Body of pancreas (tissue), 4 donors: ENCODE measurements around the gene PIH1D1. TPM values are rescaled to one million over a fixed set of nuclear protein-coding genes. Genes with fewer than 3 reads are reported as not detected.

ENCODE experiments used
- ATAC-seq: fragments of 150-250 bp; one replicate; pipeline ENCODE4 v1.9.1; 2016
- DNase-seq, 4 donors: peaks; one replicate each; pipeline ENCODE4 v3.0.0-alpha.2; 2019
- H3K27ac ChIP-seq, 4 donors: fragments of 200-600 bp; sonication (generic); 1 replicate in 3 of 4; 2 replicates in 1 of 4; pipeline versions ENCODE4 v1.5.1 to v1.6.1; 2016 to 2019; ENCODE audit warnings: mild to moderate bottlenecking in 1 of 4, mixed read lengths in 1 of 4, moderate library complexity in 1 of 4
- H3K27me3 ChIP-seq, 2 donors: fragments of 200-600 bp; sonication (generic); one replicate each; pipeline ENCODE4 v1.6.0; 2016; ENCODE audit warnings: mild to moderate bottlenecking in 1 of 2
- H3K36me3 ChIP-seq, 2 donors: fragments of 200-600 bp; sonication (generic); replicated peaks in 1 of 2; 2 replicates each; pipeline ENCODE4 v1.5.1; 2016; ENCODE audit warnings: low read depth in 2 of 2; ENCODE audit not compliant: insufficient read depth in 1 of 2
- H3K4me1 ChIP-seq: fragments of 200-600 bp; sonication (generic); one replicate; pipeline ENCODE4 v1.6.0; 2016
- H3K4me3 ChIP-seq, 2 donors: fragments of 200-600 bp; sonication (generic); 1 replicate in 1 of 2; 2 replicates in 1 of 2; pipeline ENCODE4 v1.5.1; 2016 to 2019
- H3K9me3 ChIP-seq, 3 donors: fragments of 200-600 bp; sonication (generic); 1 replicate in 2 of 3; 2 replicates in 1 of 3; pipeline ENCODE4 v1.5.1; 2016
- POLR2A ChIP-seq, 3 donors: fragments of 450-650 bp; IDR thresholded peaks; one replicate each; pipeline ENCODE4 v1.6.1; 2016; ENCODE audit warnings: antibody characterized with exemption in 3 of 3, mild to moderate bottlenecking in 2 of 3
- WGBS, 2 donors: methylation state at CpG; one replicate each; pipeline ENCODE4 v1.1.5; 2017; 5-methylcytosine and 5-hydroxymethylcytosine counted together
- intact Hi-C: fragments of 100-400 bp; cut with DNase I; formaldehyde crosslinking; loops from one replicate; pipeline ENCODE4 v1.15.1; 2023
- total RNA-seq, 2 donors: library from RNA; depleted of rRNA; stranded (reverse); fragments of >200 nt; gene quantifications; one replicate each; pipeline ENCODE4 v1.1.0, GENCODE V29; 2016
- TF ChIP-seq, protein P1 (sequence below), 7 experiments: fragments of 450-650 bp in 4 of 7; fragments of 200-600 bp in 3 of 7; sonication (generic) in 3 of 7; IDR thresholded peaks; one replicate each; pipeline ENCODE4 v1.5.1; 2016 to 2019; ENCODE audit warnings: antibody characterized with exemption in 7 of 7

PIH1D1 gene
- total RNA-seq, 2 donors from 2014 or later: 57.0 to 63.3 TPM

DNA sequence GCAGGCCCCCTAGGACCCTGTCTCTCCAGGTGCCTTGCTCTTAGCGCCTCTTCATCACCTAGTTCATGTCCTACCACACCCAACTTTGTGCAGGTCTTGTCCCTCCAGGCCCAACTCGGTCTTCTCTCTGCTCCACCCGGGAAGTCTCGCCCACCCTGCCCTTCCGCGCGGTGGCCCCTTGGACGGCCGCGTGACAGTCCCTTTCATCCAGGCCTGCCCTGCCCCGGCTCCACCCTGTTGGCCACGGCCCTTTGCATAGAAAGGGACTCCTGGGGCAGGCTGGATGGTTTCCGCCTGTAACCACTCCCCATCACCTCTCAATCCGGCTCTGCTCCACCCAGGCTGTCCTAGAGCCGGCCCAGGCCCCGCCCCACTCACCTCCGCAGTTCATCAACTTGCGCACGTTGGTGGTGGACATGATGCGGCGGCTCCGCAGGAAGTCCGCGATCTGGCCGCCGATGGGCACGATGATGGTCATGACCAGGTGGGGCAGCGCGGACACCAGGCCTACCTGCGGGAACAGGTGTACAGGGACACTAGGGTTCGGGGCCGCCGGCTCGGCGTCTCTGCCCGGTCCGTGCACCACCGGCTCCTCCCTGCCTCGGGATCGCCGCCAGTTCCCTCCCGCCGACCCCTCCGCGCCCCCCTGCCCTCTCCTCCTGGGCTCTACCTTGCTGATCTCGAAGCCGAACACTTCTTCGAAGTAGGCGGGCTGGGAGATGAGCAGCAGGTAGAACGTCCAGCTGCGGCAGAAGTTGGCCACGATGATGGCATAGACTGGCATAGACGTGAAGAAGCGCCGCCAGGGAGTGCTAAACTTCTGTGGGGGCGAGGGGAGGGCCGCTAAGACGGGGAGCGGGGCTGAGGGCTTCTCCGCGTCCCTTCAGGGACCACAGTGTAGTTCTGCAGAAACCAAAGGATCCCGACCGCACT is 19.2 kb downstream of the PIH1D1 start:
- Histone ChIP-seq H3K36me3 (no peaks in the 10 kb centered on the region), H3K4me3 (no peak overlapping the region), H3K27me3 (peaks cover 5 to 70% of the 10 kb centered on the region in 2 donors), H3K27ac (no peak overlapping the region), H3K9me3 (no peaks in the 10 kb centered on the region), H3K4me1 (peaks cover 18% of the 10 kb centered on the region)
- intact Hi-C loops: loop anchor here (10.0 kb wide), 1 partner anchor 208 kb away; no protein-coding TSS in a partner anchor
- DNase-seq (no peak), ATAC-seq (no peak)
- WGBS, 2 donors: 10 to 14% methylated on average over 33 to 59 of the region's 63 CpGs
- no peak for TF ChIP-seq POLR2A (IDR thresholded peaks at IDR 0.05)
- TF ChIP-seq, protein P1, sequence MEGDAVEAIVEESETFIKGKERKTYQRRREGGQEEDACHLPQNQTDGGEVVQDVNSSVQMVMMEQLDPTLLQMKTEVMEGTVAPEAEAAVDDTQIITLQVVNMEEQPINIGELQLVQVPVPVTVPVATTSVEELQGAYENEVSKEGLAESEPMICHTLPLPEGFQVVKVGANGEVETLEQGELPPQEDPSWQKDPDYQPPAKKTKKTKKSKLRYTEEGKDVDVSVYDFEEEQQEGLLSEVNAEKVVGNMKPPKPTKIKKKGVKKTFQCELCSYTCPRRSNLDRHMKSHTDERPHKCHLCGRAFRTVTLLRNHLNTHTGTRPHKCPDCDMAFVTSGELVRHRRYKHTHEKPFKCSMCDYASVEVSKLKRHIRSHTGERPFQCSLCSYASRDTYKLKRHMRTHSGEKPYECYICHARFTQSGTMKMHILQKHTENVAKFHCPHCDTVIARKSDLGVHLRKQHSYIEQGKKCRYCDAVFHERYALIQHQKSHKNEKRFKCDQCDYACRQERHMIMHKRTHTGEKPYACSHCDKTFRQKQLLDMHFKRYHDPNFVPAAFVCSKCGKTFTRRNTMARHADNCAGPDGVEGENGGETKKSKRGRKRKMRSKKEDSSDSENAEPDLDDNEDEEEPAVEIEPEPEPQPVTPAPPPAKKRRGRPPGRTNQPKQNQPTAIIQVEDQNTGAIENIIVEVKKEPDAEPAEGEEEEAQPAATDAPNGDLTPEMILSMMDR (IDR thresholded peaks at IDR 0.05): no peak

DNA sequence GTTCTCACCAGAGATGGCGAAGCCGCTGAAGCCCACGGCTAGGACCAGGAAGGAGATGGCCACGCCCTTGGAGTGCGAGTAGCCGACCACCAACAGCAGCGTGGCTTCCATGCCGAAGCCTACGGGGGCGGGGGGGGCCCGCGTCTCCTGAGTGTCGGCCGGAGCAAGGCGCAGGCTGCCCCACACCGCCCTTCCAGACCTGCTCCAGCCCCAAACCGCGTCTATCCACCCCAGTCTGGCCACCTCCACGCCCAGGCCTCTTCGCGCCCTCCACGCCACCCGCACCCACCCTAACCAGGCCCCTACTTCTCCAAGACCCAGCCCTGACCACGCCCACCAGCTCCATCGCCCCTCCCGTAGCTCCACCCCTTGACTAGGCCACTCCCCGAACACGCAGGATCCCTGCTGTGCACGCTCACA is 20.3 kb downstream of the PIH1D1 start:
- Histone ChIP-seq H3K9me3 (no peaks in the 10 kb centered on the region), H3K36me3 (no peaks in the 10 kb centered on the region), H3K4me1 (peaks cover 18% of the 10 kb centered on the region), H3K27me3 (peaks cover 5 to 74% of the 10 kb centered on the region in 2 donors), H3K4me3 (no peak overlapping the region), H3K27ac (no peak overlapping the region)
- DNase-seq (no peak), ATAC-seq (no peak)
- TF ChIP-seq, protein P1 (IDR thresholded peaks at IDR 0.05): no peak
- TF ChIP-seq POLR2A (IDR thresholded peaks at IDR 0.05): no peak
- 34 to 37% methylated on average over 14 to 29 of the region's 29 CpGs for WGBS, 2 donors
- intact Hi-C loops: loop anchor here (10.0 kb wide), 1 partner anchor 207 kb away; no protein-coding TSS in a partner anchor

DNA sequence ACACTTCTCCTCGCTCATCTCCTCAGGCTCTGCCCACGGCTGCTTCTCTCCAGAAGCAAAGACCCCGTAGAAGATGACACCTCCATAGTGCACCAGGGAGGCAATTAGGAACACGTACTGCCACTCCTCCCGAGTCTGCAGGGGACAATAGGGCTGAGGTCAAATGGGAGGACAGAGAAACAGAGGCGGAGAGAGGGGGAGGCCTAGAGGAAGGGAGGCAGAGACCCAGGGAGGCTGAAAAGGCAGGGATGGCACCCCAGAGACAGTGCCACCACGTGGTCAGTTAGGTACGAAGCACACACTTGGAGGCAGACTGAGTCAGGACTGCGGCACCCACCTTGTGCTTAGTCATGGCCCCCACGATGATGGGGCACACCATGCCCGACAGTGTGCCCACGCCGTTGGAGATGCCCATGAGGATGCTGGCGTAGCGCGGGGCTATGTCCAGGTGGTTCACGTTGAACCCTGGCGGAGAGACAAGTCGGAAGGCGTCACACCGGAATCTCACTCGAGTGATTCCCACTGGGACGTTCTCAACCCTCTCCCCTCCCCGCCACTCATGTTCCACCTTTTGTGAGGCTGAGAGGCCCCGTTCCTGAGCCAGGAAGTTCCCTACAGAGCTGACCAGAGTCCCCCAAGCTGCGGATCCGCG is 20.8 kb downstream of the PIH1D1 start:
- intact Hi-C loops: loop anchor here (10.0 kb wide), 1 partner anchor 206 kb away; no protein-coding TSS in a partner anchor
- Histone ChIP-seq H3K27me3 (peaks cover 5 to 75% of the 10 kb centered on the region in 2 donors), H3K4me1 (peaks cover 18% of the 10 kb centered on the region), H3K36me3 (no peaks in the 10 kb centered on the region), H3K9me3 (no peaks in the 10 kb centered on the region), H3K4me3 (no peak overlapping the region), H3K27ac (no peak overlapping the region)
- ATAC-seq (no peak), DNase-seq (no peak)
- 61 to 63% methylated on average over 10 to 26 of the region's 28 CpGs for WGBS, 2 donors
- TF ChIP-seq, protein P1 (IDR thresholded peaks at IDR 0.05): peak in 1 of 7 experiments; percentile 4
- TF ChIP-seq POLR2A (IDR thresholded peaks at IDR 0.05): no peak

DNA sequence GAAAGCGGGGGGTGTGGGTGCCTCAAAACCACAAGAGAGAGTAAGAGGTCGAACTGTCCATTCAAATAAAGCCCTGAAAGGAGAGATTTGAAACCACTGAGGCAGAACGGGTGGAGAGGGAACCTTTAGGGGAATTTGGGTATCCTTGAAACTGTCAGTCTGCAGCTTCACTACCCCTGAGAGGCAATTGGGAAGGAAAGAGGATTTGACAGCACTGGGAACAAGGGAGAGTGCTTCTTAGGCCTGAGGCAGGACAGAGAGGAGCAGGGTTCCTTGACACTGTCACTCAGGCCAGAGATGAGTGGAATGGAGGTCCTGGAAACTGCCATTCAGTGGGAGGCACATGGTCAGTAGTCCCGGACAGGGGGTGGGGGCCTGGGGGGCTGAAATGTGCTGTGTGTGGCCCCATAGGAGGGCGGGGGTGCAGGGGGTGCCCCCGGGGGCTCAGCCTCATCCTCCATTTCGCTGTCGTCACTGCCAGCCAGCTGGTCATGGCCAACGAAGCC is 21.4 kb downstream of the PIH1D1 start:
- intact Hi-C loops: loop anchor here (10.0 kb wide), 1 partner anchor 205 kb away; no protein-coding TSS in a partner anchor
- no peak for ATAC-seq
- 73 to 74% methylated on average over 3 to 9 of the region's 9 CpGs for WGBS, 2 donors

More for the DNA sequence above, 21.4 kb downstream of the PIH1D1 start:
- peaks cover 5 to 80% of the 10 kb centered on the region in 2 donors for H3K27me3 ChIP-seq
- H3K27ac ChIP-seq: no peak overlapping the region
- H3K9me3 ChIP-seq: no peaks in the 10 kb centered on the region
- TF ChIP-seq POLR2A (IDR thresholded peaks at IDR 0.05): no peak
- TF ChIP-seq, protein P1 (IDR thresholded peaks at IDR 0.05): no peak
- H3K36me3 ChIP-seq: no peaks in the 10 kb centered on the region
- DNase-seq: no peak
- no peak overlapping the region for H3K4me3 ChIP-seq
- H3K4me1 ChIP-seq: peaks cover 18% of the 10 kb centered on the region
